Kidney tubule cell (primary cell): Measurements from ENCODE around the gene UNKL.

Source experiments
- DNase-seq: peaks from one replicate; pipeline ENCODE4 v3.0.0-alpha.2; 2018; ENCODE audit warnings: low spot score

The UNKL gene

DNA sequence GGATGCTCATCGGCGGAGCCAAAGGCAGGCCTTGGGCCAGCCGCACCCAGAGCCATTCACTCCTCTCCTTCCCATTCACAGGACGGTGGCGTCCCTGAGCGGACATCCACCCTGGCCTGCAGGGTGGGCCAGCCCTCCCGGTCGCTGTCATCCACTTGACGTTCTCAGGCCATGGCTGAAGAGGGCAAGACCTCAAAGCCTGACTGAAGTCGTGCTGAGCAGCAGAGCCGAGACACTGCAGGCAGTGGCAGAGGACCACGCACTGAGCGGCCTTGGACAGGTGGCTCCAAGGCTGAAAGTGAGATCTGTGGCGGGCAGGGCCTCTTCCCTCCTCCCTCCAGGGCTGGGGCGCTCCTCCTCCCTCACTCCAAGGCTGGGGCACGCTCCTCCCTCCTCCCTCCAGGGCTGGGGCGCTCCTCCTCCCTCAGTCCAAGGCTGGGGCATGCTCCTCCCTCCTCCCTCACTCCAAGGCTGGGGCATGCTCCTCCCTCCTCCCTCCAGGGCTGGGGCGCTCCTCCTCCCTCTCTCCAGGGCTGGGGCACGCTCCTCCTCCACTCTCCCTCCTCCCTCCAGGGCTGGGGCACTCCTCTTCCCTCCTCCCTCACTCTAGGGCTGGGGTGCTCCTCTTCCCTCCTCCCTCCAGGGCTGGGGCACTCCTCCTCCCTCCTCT is 38.6 kb downstream of the UNKL start:
- no peak for DNase-seq

DNA sequence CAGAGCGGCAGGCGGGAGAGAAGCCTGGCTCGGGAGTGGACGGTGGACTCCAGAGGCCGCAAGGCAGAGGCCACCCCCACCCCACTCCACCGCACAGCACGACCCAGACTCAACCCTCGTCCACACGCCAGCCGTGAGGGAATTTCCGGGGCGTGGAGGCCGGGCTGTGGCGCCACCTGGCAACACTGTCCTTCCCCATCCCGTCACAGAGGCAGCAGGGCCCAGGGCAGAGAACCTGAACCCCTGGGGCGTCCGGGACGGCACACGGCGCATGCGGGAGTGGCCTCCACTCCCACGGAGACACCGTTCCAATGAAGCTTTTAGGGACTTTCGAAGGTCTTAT is 39.2 kb downstream of the UNKL start:
- no peak for DNase-seq

DNA sequence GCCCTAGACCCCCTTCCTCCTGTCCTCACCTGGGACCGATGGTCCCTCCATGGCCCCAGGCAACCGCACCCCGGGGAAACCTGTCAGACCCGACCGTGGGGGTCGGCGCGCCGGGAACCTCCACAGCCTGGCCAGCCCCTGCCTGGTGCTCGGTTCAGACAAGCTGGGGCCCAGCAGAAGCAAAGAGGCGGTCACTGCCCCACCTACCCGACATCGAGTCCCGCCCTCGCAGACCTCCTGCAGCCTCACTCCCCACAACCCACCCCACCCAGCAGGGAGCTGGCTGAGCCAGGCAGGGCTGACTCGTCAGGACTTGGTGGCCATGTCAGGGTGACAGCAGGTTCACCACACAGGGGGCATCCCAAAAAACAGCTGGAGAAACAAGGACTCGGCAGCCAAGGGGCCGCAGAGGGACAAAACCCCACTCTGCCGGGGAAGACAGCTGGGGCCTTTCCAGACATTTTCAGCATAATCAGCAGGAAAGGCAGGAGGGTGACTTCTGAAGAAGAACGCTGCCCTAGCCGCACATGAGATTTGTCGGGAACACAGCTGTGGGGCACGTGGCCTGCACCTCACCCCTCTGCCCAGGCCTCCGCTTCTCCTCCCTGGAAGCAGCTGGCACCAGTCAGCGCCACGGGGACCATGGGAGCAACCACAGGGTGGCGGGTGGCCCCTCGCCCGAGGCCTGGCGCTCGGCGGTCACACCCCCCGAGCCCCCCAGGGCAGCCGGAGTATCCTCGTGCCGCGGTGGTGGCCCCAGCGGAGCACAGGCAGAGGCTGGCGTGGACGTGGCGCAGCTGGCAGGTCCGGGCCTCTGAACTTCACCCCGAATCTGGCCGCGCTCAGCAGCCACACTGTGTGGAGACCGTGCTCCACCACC is 39.8 kb downstream of the UNKL start:
- no peak for DNase-seq

DNA sequence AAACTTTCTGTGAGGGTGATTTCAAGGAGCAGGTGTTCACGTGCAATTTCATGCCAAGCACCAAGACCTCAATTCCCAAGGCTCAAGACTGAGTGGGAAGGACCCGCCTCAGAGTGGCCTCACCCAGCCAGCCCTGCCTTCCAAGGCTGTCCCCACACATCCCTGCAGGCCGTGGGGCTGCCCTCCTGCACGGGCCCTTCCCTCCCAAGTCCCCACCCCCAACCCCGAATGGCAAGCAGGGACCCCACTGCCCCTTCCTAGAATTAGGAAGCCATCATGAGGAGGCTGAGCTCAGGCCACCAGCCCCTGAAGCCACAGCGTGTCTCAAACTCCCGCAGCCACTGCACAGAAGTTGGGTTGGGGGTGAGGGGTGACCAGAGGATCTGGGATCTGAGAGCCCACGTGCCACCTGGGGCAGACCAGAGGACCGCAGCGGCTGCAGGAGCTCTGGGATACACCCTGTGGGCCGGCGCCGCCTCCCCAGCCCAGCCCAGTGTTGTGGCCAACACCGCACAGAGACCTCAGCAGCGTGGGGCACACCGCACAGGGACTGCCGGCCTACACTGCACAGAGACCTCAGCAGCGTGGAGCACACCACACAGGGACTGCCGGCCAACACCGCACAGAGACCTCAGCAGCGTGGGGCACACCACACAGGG is 42.1 kb downstream of the UNKL start:
- no peak for DNase-seq

DNA sequence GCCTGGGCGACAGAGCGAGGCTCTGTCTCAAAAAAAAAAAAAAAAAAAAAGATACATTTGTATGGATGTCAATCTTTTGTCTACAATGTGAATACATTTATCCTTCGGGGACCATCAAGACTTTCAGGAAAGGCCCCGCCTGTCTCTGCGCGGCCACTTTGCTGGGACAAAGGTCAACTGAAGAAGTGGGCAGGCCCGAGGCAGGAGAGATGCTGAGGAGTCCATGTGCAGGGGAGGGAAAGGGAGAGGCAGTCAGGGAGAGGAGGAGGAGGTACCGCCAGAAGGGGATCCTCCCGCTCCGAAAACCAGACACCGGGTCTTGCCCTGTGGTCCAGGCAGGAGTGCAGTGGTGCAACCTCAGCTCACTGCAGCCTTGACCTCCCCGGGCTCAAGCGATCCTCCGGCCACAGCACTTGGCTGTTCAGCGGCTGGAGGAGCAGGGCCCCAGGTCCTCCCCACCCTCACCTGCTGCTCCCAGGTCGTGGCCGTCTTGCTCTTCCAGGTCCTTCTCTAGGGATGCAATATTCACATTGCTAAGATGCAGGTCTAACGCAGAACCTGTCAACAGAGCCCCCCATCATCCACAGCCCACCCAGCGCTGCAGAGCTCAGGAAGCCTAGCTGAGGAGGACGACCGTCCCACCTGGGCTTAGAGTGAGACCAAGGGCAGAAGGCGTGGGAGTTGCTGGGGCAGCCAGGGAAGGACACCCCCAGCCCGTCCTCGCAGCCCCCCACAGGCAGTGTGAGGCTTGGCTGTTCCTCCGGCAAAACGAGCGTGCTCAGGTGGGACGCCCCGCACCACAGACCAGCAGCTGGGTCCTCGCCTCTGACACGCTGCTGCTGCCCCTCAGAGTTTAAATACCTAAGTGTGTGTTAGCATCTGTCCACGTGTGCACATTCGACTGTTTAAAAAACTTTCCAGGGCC is 43.2 kb downstream of the UNKL start:
- no peak for DNase-seq

DNA sequence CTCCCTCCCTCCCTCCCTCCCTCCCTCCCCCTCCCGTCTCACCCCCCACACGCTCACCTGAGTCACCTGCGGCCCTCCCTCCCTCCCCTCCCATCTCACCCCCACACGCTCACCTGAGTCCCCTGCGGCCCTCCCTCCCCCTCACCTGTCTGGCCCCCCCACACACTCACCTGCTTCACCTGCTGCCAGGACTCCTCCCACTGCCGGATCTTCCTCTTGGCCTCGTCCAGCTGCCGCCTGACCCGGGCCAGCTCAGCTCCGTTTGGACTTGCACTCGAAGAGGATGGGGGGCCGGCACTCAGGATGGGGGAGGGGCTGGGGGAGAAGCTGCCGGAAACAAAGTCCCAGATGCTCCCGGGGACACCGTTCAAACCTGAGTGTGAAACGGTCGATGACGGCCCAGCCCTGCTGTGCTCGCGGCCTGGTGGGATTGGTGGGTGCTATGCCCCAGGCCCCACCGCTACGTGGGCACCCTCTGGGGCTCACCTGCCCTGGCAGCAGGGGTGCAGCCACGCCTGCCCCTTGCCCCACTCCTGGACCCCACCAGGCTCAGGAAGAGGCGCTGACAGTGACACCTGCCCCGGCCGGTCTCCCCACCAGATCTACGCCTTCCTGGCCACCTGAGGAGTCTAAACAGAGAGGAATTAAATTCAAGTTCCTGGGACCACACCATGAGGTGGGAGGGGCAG is 46.9 kb downstream of the UNKL start:
- no peak for DNase-seq

DNA sequence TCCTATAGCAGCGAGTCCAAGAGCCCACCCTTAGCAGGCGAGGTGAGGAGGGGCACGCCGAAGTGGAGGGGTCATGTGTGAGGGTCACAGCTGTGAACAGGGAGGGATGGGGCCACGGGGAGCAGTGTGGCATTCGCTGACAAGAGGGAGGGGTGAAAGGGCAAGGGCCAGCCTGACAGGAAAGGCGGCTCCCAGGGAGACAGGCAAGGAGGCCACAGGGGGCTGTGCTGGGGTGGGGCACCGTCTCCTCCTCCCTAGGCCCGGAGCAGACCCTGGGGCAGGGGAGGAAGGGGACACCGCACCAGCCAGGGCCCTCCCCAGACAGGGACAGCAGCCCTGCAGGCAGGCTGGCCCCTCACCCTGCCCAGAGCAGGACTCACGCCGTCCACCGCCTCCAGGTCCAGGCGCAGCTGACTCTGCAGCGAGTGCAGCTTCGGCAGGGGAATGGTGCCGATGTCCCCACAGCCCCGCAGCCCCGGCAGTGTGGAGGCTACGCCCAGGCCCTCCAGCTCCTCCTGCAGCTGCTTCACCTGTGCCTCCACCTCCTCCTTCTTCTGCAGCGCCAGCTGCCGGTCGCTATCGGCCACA is 47.7 kb downstream of the UNKL start:
- DNase-seq: no peak

DNA sequence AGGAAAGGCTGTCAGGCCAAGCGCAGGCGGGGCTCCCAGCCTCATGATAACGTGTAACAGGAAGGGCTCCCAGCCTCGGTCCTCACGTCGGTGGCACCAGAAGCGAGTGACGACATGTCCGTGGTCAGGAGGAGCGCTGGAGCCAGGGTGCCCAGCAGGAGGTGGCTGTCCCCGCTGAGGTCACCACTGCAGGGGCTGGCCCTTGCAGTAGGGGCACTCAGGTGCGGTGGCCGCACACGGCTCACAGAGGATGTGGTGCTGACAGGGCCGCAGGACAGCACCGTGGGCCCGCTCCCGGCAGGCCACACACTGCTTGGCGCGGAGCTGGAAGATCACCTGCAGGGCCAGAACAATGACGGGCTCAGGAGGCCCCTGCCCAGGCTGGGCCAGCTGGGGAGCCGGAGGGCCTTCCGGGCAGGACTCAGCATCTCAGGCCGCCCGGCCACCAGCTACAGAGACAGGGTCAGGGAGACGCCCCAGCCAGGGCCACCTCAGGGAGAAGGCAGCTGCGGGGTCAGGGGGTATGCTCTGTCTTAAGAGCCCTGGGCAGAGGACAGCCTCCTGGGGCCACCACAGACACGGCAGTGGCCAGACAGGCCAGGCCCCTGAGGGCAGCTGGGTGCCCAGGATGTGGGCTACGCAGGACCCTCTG is 48.3 kb downstream of the UNKL start:
- DNase-seq: no peak

DNA sequence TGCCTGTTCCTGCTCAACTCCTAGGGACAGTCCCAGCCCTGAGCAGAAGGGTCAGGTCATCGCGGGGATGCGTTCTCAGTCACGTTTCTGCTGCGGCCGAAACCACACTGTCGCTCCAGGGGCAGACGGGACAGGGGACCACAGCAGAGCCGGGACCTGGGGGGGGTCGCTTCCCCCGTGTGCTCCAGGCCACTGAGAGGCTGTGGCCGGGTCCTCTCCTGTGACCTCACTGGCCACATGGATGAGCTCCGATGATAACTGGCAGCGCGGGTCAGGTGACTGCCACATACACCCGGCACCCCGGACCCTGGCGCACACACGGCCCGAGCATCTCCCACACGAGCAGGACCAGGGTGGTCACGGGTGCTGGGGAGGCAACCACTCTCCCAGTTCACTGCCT is 50.0 kb downstream of the UNKL start:
- no peak for DNase-seq

DNA sequence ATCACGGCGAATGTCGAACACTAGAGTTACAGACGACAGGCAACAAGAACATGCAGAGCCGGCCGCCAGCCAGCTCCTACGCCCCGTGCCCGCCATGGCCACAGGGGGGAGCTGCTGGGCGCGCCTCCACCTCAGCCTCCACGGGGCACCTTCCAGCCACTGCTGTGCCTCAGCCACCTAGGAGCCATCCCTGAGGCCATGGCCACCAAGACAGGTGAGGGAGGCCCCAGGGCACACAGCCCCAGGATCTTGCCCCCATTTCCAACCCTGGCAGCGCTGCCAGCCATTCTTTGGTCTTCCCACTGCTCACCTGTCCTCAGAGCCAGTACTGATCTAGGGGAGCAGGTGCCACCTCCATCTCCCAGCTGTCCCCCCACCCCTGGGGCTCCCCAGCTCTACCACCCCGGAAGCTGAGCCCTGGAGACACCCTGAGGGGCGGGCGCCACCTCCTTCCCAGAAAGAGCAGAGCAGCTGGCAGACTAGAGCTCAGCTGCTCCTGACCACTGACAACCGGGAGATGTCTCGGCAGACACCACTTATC is 50.9 kb downstream of the UNKL start:
- DNase-seq: peak; percentile 60

DNA sequence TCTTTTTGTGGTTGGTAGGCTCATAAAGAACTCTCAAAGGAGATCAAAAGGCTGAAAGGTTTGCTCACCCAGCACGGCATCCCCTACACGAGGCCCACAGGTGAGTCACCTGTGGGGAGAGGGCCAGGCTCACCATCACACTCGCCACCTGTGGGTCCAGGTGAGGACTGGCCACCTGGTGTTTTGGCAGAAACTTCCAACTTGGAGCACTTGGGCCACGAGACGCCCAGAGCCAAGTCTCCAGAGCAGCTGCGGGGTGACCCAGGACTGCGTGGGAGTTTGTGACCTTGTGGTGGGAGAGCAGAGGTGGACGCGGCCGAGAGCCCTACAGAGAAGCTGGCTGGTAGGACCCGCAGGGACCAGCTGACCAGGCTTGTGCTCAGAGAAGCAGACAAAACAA is 51.7 kb downstream of the UNKL start:
- DNase-seq: peak; percentile 15

DNA sequence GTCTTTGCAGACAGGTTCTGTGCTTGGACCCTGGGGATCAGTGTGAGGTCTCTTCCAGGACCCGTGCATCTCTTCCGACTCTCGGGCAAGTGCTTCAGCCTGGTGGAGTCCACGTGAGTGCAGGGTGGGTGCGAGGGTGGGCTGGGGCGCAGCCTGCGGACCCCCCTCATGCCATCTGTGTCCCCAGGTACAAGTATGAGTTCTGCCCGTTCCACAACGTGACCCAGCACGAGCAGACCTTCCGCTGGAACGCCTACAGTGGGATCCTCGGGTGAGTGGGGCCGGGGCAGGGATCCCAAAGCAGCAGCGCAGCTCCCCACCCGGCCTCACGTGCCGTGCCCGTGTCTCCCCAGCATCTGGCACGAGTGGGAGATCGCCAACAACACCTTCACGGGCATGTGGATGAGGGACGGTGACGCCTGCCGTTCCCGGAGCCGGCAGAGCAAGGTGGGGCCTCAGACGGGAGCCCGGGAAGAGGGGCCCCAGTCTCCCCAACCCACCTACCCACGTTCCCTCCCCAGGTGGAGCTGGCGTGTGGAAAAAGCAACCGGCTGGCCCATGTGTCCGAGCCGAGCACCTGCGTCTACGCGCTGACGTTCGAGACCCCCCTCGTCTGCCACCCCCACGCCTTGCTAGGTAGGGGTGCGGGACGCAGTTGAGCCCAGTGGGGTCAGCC is 52.7 kb downstream of the UNKL start:
- no peak for DNase-seq

DNA sequence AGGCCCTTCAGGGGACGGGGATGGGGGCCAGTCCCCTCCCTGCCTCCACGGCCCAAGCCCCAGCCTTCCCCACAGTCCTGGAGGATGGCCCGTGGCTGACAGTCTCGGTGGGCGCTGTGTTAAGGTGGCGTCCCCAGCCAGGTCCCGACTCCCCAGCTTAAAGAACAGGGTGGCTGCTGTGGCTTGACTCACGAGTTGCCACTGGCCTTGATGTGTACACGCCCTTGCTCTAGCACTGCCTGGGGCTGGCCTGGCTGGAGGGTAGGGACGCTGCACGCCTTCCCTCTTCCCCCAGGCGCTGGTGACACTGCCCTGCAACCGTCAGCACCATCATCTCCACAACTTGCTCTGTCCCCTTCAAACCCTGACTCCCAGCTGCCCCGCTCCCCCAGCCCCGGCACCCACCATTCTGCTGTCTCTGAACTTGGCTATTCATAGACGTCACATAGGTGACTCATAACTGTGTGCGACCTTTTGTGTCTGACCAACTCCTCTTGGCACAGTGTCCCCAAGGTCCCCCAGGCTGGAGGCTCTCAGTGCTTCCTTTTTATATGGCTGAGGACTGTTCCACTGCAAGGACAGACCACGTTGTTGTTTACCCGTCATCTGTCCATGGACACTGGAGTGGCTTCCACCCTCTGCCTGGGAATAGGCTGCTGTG is 56.5 kb downstream of the UNKL start:
- DNase-seq: peak; percentile 21

DNA sequence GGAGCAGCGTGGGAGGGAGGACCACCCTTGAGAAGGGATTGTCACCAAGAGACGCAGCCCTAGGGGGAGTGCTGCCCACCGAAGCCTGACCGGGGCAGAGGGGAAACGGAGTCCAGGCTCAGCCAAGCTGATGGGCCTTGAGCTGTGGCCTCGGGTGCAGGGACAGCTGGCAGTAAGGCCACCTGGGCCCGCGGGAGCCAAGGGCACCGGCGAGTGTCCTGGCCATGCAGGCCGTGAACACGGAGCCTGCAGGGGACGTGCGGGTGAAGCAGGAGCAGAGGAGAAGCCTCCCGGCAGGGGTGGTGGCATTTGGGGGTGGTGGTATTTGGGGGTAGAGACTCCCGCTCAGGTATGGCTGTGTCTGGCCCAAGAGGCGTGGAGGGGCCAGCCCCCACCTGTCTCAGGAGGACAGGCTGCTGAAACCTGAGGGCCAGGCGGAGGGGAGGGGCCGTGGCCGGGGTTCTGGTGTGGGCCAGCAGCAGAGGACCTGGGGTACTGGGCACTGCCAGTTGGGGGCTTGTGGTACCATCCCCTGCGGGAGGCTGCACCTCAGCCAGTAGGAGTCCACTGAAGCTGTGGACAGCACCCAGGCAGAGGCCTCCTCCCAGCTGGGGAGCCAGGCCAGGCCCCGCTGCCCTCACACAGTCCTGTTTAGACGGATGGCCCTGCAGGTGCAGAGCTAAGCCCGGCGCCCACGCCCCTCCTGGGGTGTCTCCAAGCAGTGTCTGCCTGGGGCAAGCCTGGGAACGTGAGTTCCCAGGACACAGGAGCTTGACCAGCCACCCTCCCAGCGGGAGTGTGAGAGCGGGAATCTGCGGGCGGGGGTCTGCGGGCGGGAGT is 58.2 kb downstream of the UNKL start:
- DNase-seq: no peak

DNA sequence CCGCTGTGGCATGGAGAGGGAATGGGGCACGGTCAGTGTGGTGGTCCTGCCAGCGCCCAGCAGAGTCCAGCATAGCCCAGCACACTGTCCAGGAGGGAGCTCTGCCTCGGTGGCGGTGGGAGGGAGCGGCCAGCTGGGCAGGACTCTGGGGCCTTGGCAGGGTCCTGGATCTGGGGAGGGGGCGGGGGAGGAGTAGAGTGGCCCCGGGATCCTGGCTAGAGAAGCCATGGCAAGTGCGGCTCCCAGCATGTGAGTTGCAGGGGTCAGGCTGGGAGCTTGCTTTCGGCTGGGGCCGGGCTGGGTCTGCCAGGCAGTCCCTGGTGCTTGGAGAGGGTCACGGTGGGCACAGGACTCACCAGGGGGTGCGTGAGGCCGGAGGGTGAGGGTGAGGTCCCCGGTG is 58.9 kb downstream of the UNKL start:
- no peak for DNase-seq

DNA sequence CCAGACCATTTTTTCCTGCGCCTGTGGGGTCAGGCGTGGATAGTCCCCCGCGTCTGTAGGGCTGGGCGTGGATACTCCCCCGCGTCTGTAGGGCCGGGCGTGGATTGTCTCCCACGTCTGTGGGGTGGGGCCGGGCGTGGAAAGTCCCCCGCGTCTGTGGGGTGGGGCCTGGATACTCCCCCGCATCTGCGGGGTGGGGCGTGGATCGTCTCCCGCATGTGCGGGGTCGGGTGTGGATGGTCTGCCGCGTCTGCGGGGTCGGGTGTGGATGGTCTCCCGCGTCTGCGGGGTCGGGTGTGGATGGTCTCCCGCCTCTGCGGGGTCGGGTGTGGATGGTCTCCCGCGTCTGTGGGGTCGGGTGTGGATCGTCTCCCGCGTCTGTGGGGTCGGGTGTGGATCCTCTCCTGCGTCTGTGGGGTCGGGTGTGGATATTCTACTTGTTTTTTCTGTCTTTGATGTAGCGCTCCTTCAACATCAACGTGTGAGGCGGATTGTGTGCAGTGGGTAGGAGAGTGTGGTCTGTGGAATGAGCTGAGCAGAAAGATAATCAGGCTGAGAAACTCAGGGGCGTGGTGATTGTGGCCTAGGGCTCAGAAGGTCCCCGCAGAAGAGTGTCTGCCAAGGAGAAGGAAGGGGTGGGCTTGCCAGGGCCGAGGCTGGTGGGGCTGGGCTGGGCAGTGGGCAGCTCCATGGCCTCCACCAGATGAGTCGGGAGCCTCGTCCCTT is 59.5 kb downstream of the UNKL start:
- no peak for DNase-seq

DNA sequence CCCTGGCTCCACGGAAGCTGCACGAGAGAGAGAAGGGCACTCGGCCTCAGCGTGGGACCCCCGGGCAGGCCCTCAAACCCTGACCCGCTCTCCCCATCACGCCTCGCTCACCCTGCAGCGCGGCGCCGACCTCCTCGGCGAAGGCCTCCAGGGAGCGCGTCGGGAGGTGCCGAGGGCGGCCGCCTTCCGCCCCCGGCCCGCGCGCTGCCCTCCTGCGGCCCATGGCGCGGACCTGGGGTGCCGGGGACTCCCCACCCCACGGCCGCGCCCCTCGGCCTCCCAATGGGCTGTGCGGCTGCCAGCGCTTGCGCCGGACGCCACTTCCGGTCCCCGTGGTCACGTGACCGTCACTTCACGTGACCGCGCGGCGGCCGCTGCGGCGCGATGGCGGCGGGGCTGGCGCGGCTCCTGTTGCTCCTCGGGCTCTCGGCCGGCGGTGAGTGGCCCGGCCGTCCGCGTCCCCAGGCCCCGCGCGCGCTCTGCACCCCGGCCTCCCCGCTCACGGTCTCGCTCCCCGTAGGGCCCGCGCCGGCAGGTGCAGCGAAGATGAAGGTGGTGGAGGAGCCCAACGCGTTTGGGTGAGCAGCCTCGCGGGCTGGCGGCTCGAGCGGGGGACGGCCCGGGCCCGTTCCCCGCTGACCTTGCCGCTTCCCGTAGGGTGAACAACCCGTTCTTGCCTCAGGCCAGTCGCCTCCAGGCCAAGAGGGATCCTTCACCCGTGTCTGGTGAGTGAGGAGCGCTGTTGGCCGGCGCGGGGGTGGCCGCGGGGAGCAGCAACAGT is 62.7 kb downstream of the UNKL start, which contains the start of the genes GNPTG and TSR3:
Gene GNPTG (plus strand): TSS at position 350 of the 781 bp plus-strand sequence. CDS start 35 bp downstream, at position 385.
Gene TSR3 (minus strand): TSS at position 297 of the 781 bp plus-strand sequence. CDS start 74 bp downstream, at position 223.
- peak; percentile 89 for DNase-seq
